Colonic mucosa (tissue), 4 donors: ENCODE data around the gene ATP6V1G3. TPM values are rescaled to one million over a fixed set of nuclear protein-coding genes. Genes with fewer than 3 reads are reported as not detected.

ENCODE experiments used
- DNase-seq: peaks from one replicate; pipeline ENCODE4 v3.0.0-alpha.2; 2020
- H3K27ac ChIP-seq: fragments of 200-600 bp; one replicate; pipeline ENCODE4 v1.8.0; 2021
- H3K27me3 ChIP-seq: fragments of 200-600 bp; one replicate; pipeline ENCODE4 v1.8.0; 2021
- H3K36me3 ChIP-seq: fragments of 200-600 bp; one replicate; pipeline ENCODE4 v1.8.0; 2021
- H3K4me1 ChIP-seq: fragments of 200-600 bp; one replicate; pipeline ENCODE4 v1.8.0; 2021; ENCODE audit warnings: mild to moderate bottlenecking
- H3K4me3 ChIP-seq: fragments of 200-600 bp; one replicate; pipeline ENCODE4 v1.8.0; 2021
- H3K9ac ChIP-seq, 2 donors: one replicate each; pipeline ENCODE4 v1.7.0; 2013; ENCODE audit warnings: control low read depth in 2 of 2, low read depth in 2 of 2, low read length in 2 of 2
- H3K9me3 ChIP-seq: fragments of 200-600 bp; one replicate; pipeline ENCODE4 v1.8.0; 2021
- CTCF ChIP-seq: fragments of 200-600 bp; IDR thresholded peaks from one replicate; pipeline ENCODE4 v1.8.0; 2022; ENCODE audit warnings: antibody characterized with exemption, mild to moderate bottlenecking
- intact Hi-C: fragments of 100-400 bp; cut with DNase I; formaldehyde crosslinking; loops from one replicate; pipeline ENCODE4 v1.14.1; 2022
- total RNA-seq, 2 donors: library from RNA; stranded (reverse); fragmentation: NEBNext Ultra II Directional in 1 of 2; extraction: Animal tissue kit (Norgen Biotek cat#: 25700) in 1 of 2; gene quantifications; one replicate each; pipeline ENCODE4 v1.2.1, GENCODE V29; 2021
- donor health status: healthy.
- donor health status: DM: no; HTN: no; CAD: no.
- donor health status: DM: no; HTN: no; CAD: no.

ATP6V1G3 gene
- total RNA-seq, 2 donors from 2014 or later: not detected

GRCh38 chr1:198494139-198494538 is 46.3 kb downstream of the ATP6V1G3 start:
- Histone ChIP-seq H3K27me3 (no peaks in the 10 kb centered on the region), H3K36me3 (no peaks in the 10 kb centered on the region), H3K9ac (no peak overlapping the region), H3K27ac (no peak overlapping the region), H3K4me3 (no peak overlapping the region), H3K4me1 (no peaks in the 10 kb centered on the region), H3K9me3 (no peaks in the 10 kb centered on the region)
- DNase-seq: no peak
- intact Hi-C loops: no loop called here
- TF ChIP-seq CTCF: no peak

- no peaks in the 10 kb centered on the region for H3K36me3 ChIP-seq
- TF ChIP-seq CTCF: no peak
- no peak overlapping the region for H3K27ac ChIP-seq
- H3K4me3 ChIP-seq: no peak overlapping the region
- H3K9me3 ChIP-seq: no peaks in the 10 kb centered on the region
- intact Hi-C loops: no loop called here
- H3K4me1 ChIP-seq: no peaks in the 10 kb centered on the region
- H3K9ac ChIP-seq: no peak overlapping the region
- DNase-seq: no peak
- no peaks in the 10 kb centered on the region for H3K27me3 ChIP-seq
These were observed 47.2 kb downstream of the ATP6V1G3 start for GRCh38 chr1:198493329-198493728.

DNA sequence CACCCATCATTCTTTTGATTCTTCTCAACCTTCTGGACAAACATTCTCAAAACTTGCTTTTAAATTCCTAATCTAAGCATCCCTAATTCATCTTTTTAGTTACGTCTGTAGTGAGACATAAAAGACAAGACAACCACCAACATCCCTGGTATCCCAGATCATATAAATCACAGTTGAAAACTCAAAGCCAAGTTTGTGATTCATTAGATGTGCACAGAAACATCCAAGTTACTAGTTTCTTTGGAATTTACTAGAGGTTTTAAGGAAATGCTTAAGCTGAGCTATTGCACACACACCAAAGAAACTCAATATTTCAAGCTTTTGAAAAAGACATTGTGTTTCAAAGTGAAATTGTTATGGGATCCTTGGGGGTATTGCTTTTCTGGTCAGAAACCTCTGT is 47.6 kb downstream of the ATP6V1G3 start:
- Histone ChIP-seq H3K27ac (no peak overlapping the region), H3K36me3 (no peaks in the 10 kb centered on the region), H3K4me1 (no peaks in the 10 kb centered on the region), H3K9me3 (no peaks in the 10 kb centered on the region), H3K27me3 (no peaks in the 10 kb centered on the region), H3K9ac (no peak overlapping the region), H3K4me3 (no peak overlapping the region)
- intact Hi-C loops: no loop called here
- no peak for TF ChIP-seq CTCF
- no peak for DNase-seq

GRCh38 chr1:198491596-198491995 is 48.9 kb downstream of the ATP6V1G3 start:
- intact Hi-C loops: no loop called here

GRCh38 chr1:198491028-198491427 is 49.5 kb downstream of the ATP6V1G3 start:
- Histone ChIP-seq H3K27ac (no peak overlapping the region), H3K9ac (no peak overlapping the region), H3K27me3 (no peaks in the 10 kb centered on the region), H3K4me3 (no peak overlapping the region), H3K4me1 (no peaks in the 10 kb centered on the region), H3K9me3 (no peaks in the 10 kb centered on the region), H3K36me3 (no peaks in the 10 kb centered on the region)
- intact Hi-C loops: no loop called here
- no peak for DNase-seq
- no peak for TF ChIP-seq CTCF

More at GRCh38 chr1:198491596-198491995, 48.9 kb downstream of the ATP6V1G3 start:
- no peaks in the 10 kb centered on the region for H3K9me3 ChIP-seq
- no peak overlapping the region for H3K4me3 ChIP-seq
- no peaks in the 10 kb centered on the region for H3K27me3 ChIP-seq
- no peaks in the 10 kb centered on the region for H3K4me1 ChIP-seq
- no peak overlapping the region for H3K9ac ChIP-seq
- DNase-seq: no peak
- TF ChIP-seq CTCF: no peak
- no peak overlapping the region for H3K27ac ChIP-seq
- no peaks in the 10 kb centered on the region for H3K36me3 ChIP-seq

- no peak for TF ChIP-seq CTCF
- Histone ChIP-seq H3K9ac (no peak overlapping the region), H3K36me3 (no peaks in the 10 kb centered on the region), H3K9me3 (no peaks in the 10 kb centered on the region), H3K4me3 (no peak overlapping the region), H3K4me1 (no peaks in the 10 kb centered on the region), H3K27me3 (no peaks in the 10 kb centered on the region), H3K27ac (no peak overlapping the region)
- intact Hi-C loops: no loop called here
- DNase-seq: no peak
These were observed 50.3 kb downstream of the ATP6V1G3 start for GRCh38 chr1:198490224-198490623.
